ENCODE data around the gene NANS.
"Not testable (repeated sequence)": the region's sequence is repeated elsewhere in the genome, so short reads cannot be mapped to it uniquely, and the experiment has no call there.

The NANS gene

DNA sequence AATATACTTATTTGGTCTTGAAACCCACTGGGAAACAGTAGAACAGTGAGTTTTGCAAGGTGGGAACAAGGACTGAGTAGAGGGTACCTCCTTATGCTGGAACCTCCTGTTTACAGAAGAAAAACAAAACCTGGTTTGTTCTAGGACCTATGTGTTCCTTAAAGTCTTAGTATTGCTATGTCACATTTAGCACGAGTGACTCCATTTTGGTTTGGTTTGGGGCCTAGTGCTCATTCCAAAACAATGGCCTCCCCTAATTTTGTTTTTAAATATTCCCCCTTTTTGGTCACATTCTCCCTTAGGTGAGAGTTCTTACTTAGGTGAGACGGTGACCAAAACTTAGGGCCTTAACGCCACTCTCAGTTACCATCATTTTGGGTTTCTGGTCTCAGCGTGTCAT lies 6.2 kb upstream of the NANS start:
- Mint-ChIP-seq H3K9me3 (ENCODE audit: low read depth) (no peaks in the 10 kb centered on the region), H3K4me3 (no peak overlapping the region), H3K4me1 (ENCODE audit: low read depth) (peaks cover 38% of the 10 kb centered on the region), H3K27me3 (no peaks in the 10 kb centered on the region), H3K36me3 (peaks cover 15% of the 10 kb centered on the region), H3K27ac (no peak overlapping the region)

DNA sequence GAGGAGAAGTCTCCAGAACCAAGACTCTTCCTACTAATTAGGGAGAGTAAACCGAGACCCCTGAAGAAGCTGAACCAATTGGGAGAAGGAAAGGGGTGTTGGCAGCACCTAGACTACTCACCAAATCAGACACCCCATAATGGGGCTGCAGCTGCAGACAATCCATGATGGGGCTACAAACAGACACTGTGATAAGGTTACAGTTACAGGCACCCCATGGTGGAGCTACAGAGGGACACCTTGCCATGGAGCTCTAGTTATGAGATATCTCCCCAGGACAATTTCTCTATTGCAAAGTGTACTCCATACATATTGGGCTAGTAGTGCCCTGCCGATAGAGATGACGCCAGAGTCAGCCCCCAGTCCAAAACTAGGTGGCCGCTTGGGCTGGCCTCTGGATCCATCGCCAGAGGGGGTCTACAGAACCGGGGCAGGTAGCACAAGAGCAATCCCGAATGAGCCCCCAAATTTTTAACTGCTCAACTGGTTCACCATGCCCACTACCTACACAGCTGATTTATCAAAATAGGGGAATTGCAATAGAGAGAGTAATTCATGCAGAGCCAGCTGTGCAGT lies 2.1 kb upstream of the NANS start:
- H3K4me1 Mint-ChIP-seq (ENCODE audit: low read depth) = peaks cover 36% of the 10 kb centered on the region
- no peak overlapping the region for H3K4me3 Mint-ChIP-seq
- no peaks in the 10 kb centered on the region for H3K9me3 Mint-ChIP-seq (ENCODE audit: low read depth)
- H3K27ac Mint-ChIP-seq = peak overlapping the region; percentile 22
- H3K36me3 Mint-ChIP-seq = peaks cover 8% of the 10 kb centered on the region
- H3K27me3 Mint-ChIP-seq = no peaks in the 10 kb centered on the region

DNA sequence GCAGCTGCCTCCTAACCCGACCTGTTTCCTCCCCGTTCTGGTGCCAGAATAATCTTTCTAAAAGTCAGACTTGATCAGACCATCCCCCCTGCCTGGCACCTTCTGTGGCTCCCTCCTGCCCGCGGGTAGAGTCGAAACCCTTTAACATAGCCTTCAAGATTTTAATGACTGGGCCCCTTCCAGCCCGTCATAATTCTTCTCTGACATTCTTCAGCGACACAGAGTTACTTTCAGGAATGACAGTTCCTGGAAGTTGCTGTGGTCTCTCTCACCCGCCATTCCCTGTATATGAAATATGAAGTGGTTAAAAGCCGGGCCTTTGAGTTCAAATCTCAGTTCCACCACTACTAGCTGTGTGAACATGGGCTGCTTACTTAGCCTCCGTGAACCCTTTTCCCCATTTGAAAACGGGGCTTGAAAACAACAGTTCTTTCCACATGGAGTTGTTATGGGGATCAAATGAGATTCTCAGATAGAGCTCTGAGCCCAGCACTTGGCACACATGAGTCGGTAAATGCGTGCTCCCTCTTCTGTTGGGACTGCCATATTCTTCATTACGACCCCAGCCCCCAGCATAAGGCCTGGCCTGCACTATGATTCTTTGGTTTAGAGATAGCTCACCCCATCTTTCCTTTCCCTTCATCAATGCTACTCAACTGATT lies 737 bp downstream of the NANS start:
- peaks cover 6% of the 10 kb centered on the region for H3K36me3 Mint-ChIP-seq
- H3K4me3 Mint-ChIP-seq = peak overlapping the region; percentile 99

DNA sequence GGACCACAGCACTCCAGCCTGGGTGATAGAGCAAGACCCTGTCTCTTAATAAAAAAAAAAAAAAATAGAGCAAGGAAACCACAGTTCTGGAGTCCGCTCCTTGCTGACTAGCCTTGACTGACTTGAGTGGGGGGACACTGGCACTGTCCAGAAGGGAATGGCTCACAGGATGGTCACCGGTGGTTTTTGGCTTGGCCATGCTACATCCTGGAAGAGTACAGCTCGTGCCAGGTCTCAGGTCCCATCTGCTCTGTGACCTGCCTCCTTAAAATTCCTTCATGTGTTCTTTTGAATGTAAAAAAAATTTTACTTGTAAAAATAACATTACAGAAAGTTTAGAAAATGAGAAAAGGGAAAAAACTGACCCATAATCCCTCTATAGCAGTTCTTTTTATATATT lies 5.6 kb downstream of the NANS start:
- Mint-ChIP-seq H3K9me3 (ENCODE audit: low read depth) (no peaks in the 10 kb centered on the region), H3K4me3 (no peak overlapping the region), H3K27ac (no peak overlapping the region), H3K36me3 (peaks cover 5% of the 10 kb centered on the region), H3K27me3 (no peaks in the 10 kb centered on the region), H3K4me1 (ENCODE audit: low read depth) (peaks cover 30% of the 10 kb centered on the region)

More for the DNA sequence above, 737 bp downstream of the NANS start:
- peaks cover 30% of the 10 kb centered on the region for H3K4me1 Mint-ChIP-seq (ENCODE audit: low read depth)
- no peaks in the 10 kb centered on the region for H3K27me3 Mint-ChIP-seq
- peak overlapping the region; percentile 97 for H3K27ac Mint-ChIP-seq
- no peaks in the 10 kb centered on the region for H3K9me3 Mint-ChIP-seq (ENCODE audit: low read depth)

DNA sequence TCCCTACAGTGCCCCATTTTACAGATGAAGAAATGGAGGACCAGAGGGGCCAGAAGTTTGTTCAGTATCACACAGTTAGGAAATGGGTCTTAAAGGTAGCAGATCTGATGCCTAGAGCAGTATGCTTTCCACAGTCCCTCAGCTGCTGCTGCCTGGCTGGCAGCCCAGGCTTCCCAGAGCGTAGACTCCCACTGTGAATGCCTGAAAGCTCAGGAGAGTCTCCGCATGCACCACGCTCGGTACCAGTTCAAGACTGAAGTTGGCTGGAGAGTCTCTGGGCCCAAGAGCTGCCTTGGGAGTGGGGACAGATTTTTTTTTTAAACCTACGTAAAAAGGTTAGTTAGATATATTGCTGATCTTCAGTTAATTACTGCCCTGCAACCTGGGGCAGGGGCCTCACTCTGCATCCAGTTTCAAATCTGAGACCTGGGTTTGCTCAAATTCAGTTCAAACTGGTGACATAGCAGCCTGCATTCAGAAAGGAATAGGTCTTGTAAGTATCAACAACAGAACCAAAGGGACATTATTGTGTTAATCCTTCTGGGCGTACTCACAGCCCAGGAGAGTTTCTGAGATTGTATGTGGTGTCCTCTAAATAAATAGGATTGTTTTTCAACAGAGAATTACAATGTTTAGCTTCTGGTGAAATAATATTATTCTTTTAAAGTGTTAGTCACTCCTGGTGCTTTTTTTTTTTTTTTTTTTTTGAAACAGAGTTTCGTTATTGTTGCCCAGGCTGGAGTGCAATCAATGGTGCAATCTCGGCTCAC lies 8.3 kb downstream of the NANS start:
- Mint-ChIP-seq H3K36me3 (peaks cover 5% of the 10 kb centered on the region), H3K27me3 (no peaks in the 10 kb centered on the region), H3K4me1 (ENCODE audit: low read depth) (peaks cover 17% of the 10 kb centered on the region), H3K9me3 (ENCODE audit: low read depth) (no peaks in the 10 kb centered on the region), H3K27ac (no peak overlapping the region), H3K4me3 (no peak overlapping the region)

DNA sequence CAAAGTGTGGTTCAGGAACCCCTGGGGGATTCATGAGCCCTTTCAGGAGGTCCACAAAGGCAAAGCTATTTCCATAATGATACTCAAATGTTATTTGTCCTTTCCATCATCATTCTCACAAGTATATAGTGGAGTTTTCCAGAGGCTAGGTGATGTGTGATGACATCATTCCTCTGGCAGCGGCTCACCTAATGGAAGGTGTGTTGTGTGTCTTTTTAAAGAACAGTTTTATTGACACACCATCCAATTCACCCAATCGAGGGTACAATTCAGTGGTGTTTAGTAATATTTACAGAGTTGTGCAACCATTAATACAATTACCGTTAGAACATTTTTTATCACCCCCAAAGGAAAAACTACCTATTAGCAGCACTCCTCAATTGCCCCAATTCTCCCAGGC lies 9.7 kb downstream of the NANS start:
- H3K27ac Mint-ChIP-seq = no peak overlapping the region
- H3K4me1 Mint-ChIP-seq (ENCODE audit: low read depth) = peaks cover 16% of the 10 kb centered on the region
- no peaks in the 10 kb centered on the region for H3K9me3 Mint-ChIP-seq (ENCODE audit: low read depth)
- no peaks in the 10 kb centered on the region for H3K27me3 Mint-ChIP-seq
- H3K4me3 Mint-ChIP-seq = no peak overlapping the region
- H3K36me3 Mint-ChIP-seq = peaks cover 3% of the 10 kb centered on the region

DNA sequence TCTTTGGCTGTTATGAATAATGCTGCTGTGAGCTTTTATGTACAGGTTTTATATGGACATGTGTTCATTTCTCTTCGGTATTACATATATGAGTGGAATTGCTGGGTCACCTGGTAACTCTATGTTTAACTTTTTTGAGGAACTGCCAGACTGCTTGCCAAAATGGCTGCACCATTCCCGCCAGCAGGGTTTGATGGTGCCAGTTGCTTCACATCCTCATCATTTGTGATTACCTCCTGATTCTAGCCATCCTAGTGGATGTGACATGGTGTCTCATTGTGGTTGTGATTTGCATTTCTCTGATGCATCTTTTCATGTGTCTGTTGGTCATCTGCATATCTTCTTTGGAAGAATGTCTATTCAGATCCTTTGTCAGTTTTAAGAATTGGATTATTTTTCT lies 10.7 kb downstream of the NANS start:
- peaks cover 3% of the 10 kb centered on the region for H3K36me3 Mint-ChIP-seq
- no peaks in the 10 kb centered on the region for H3K9me3 Mint-ChIP-seq (ENCODE audit: low read depth)
- H3K27me3 Mint-ChIP-seq = no peaks in the 10 kb centered on the region
- H3K4me3 Mint-ChIP-seq = no peak overlapping the region
- peaks cover 16% of the 10 kb centered on the region for H3K4me1 Mint-ChIP-seq (ENCODE audit: low read depth)
- H3K27ac Mint-ChIP-seq = no peak overlapping the region

DNA sequence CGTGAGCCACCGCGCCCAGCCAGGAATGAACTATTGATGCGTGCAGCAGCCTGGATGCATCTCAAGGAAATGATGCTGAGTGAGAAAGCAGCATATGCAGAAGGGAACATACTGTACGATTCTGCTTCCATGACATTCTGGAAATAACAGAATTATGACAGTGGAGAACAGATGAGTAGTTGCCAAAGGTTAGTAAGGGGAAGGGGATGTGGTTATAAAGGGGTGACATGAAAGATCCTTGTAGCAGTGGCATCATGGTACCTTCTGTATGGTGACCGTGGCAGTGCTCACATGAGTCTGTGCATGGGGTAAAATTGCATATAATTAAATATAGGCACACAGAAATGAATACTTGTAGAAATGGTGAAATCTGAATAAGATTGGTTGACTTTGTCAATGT lies 13.0 kb downstream of the NANS start:
- no peak overlapping the region for H3K4me3 Mint-ChIP-seq
- H3K9me3 Mint-ChIP-seq (ENCODE audit: low read depth) = no peaks in the 10 kb centered on the region
- H3K36me3 Mint-ChIP-seq = peaks cover 3% of the 10 kb centered on the region
- no peaks in the 10 kb centered on the region for H3K27me3 Mint-ChIP-seq
- no peak overlapping the region for H3K27ac Mint-ChIP-seq
- peaks cover 17% of the 10 kb centered on the region for H3K4me1 Mint-ChIP-seq (ENCODE audit: low read depth)

DNA sequence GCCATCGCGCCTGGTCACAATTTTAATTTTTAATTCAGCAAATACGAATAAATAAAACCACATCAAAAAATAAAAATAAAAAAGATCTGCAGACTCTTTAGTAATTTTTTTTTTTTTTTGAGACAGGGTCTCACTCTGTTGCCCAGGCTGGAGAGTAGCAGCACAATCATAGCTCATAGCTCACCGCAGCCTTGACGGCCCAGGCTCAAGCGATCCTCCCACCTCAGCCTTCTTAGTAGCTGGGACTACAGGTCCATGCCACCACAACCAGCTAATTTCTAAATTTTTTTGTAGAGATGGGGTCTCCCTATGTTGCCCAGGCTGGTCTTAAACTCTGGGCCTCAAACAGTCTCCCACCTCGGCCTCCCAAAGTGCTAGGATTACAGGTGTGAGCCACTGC lies 14.2 kb downstream of the NANS start:
- Mint-ChIP-seq H3K27me3 (no peaks in the 10 kb centered on the region), H3K9me3 (ENCODE audit: low read depth) (no peaks in the 10 kb centered on the region), H3K4me1 (ENCODE audit: low read depth) (peaks cover 27% of the 10 kb centered on the region), H3K27ac (no peak overlapping the region), H3K4me3 (no peak overlapping the region), H3K36me3 (peaks cover 3% of the 10 kb centered on the region)

DNA sequence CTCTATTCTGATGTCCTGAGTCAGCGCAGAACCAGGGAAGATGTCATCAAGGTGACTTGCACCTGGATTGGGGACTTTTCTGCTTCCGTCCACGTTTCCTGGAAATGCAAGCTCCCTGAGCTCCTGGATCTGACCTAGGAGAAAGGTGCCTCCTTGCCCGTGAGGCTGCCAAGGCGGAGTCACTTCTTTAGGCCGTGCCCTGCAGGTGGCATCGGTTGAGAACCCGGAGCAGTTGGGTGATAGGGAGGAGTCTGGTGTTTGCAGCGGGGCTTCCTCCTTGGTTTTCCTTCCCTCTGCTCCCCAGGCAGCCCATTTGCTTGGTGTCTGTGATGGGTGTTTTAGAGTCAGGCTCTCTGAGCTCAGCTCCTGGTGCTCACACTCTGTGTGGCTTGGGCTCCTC lies 15.2 kb downstream of the NANS start:
- Mint-ChIP-seq H3K27me3 (no peaks in the 10 kb centered on the region), H3K27ac (no peak overlapping the region), H3K9me3 (ENCODE audit: low read depth) (no peaks in the 10 kb centered on the region), H3K36me3 (no peaks in the 10 kb centered on the region), H3K4me1 (ENCODE audit: low read depth) (peaks cover 38% of the 10 kb centered on the region), H3K4me3 (no peak overlapping the region)

DNA sequence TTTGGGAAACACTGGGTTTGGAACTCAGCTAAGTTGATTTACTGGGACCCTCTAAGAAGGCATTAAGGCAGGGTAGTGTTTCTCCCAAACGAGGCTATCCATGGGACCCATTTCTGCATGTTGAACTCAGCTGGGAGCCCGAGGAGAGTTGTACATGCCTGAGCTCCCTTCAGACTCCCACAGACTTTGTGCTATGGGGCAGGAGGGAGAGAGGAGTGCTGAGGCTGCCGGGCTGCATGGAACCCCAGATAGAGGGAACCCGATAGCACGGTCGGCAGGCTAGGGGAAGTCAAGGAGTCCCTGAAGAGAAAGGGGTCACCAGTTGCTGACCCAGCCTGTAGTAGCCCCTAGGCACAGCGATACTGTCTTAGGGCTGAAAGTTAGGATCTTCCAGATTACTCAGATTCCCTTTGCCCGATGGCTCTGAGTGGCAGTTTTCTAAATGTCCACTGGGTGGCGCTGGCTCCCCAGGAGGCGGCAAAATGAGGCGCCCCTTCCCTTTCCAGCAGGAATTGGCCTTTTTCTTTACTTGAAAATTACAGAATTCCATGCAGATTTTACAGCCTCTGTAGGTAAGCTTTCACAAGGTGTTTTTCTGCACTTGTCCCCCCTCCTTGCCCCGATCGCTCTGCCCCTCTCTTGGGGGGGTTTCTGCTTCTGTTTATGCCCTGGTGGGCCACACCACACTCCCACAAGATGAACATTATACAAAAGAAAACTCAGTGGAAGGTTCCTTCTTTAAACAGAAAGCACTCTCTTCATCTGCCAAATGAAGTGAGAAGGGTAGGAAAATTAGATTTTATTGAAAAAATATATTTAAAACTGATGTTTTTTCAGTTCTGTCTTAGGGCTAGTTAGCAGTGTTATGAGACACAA lies 17.8 kb downstream of the NANS start:
- peaks cover 43% of the 10 kb centered on the region for H3K4me1 Mint-ChIP-seq (ENCODE audit: low read depth)
- no peaks in the 10 kb centered on the region for H3K27me3 Mint-ChIP-seq
- H3K36me3 Mint-ChIP-seq = peaks cover 7% of the 10 kb centered on the region
- no peaks in the 10 kb centered on the region for H3K9me3 Mint-ChIP-seq (ENCODE audit: low read depth)
- peak overlapping the region; percentile 59 for H3K4me3 Mint-ChIP-seq
- H3K27ac Mint-ChIP-seq = peak overlapping the region; percentile 83

DNA sequence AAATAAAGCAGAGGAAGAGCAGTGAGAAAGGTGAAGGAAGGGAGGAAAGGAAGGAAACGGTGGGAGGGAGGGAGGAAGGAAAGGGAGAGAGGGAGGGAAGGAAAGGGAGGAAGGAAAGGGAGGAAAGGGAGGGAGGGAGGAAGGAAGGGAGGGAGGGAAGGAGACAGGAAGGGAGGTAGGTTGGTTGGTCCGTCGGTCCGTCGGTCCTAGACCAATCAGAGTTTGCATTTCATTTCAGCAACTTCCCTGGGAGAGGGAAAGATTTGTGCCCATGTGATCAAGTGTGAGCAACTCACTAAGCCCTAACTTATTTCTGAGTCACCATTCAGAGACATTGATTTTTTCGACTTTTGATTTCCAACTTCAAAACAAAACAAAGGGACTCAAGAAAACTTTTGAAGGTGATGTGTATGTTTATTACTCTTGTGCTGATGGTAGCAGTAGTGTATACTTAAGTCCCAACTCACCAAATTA lies 18.8 kb downstream of the NANS start:
- H3K9me3 Mint-ChIP-seq (ENCODE audit: low read depth) = no peaks in the 10 kb centered on the region
- H3K27me3 Mint-ChIP-seq = no peaks in the 10 kb centered on the region
- peaks cover 7% of the 10 kb centered on the region for H3K36me3 Mint-ChIP-seq
- peaks cover 41% of the 10 kb centered on the region for H3K4me1 Mint-ChIP-seq (ENCODE audit: low read depth)
- H3K27ac Mint-ChIP-seq = peak overlapping the region; percentile 83
- peak overlapping the region; percentile 67 for H3K4me3 Mint-ChIP-seq

DNA sequence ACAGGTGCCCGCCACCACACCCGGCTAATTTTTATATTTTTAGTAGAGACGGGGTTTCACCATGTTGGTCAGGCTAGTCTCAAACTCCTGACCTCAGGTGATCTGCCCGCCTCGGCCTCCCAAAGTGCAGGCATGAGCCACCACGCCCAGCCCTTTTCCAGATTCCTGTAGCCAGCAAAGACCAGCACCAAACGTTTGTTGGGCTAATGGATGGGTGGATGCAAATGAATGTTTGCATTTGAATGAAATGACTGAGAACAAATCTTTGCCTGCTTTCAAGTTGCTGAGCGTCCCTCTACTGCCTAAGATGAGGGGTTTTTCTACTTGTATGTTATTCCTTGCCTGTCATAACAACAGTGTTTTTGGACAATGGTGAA lies 20.0 kb downstream of the NANS start:
- H3K27me3 Mint-ChIP-seq; H3K36me3 Mint-ChIP-seq; H3K4me3 Mint-ChIP-seq; H3K9me3 Mint-ChIP-seq (ENCODE audit: low read depth): not testable (repeated sequence)
- H3K4me1 Mint-ChIP-seq (ENCODE audit: low read depth) = peaks cover 48% of the 10 kb centered on the region
- H3K27ac Mint-ChIP-seq = peak overlapping the region; percentile 83

DNA sequence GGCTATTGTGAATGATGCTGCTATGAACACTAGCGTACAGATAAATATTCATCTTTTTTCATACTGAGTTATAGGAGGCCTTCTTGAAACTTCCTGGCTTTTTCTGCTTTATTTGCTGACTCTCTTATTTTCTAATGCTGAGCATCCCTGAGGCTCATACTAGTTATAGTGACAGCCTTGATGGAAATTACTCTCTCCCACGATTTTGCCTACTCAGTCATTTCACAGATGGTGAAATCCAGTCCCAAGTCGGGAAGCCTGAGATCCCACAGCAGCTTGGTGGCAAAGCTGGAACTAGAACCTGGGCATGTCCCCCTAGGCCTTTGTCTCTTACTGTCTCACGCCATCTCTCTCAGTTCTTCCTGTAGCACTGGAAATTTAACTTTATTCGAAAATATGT lies 22.4 kb downstream of the NANS start:
- H3K27ac Mint-ChIP-seq = peak overlapping the region; percentile 66
- peaks cover 9% of the 10 kb centered on the region for H3K36me3 Mint-ChIP-seq
- H3K4me1 Mint-ChIP-seq (ENCODE audit: low read depth) = peaks cover 67% of the 10 kb centered on the region
- H3K27me3 Mint-ChIP-seq = no peaks in the 10 kb centered on the region
- H3K4me3 Mint-ChIP-seq = no peak overlapping the region
- H3K9me3 Mint-ChIP-seq (ENCODE audit: low read depth) = no peaks in the 10 kb centered on the region

DNA sequence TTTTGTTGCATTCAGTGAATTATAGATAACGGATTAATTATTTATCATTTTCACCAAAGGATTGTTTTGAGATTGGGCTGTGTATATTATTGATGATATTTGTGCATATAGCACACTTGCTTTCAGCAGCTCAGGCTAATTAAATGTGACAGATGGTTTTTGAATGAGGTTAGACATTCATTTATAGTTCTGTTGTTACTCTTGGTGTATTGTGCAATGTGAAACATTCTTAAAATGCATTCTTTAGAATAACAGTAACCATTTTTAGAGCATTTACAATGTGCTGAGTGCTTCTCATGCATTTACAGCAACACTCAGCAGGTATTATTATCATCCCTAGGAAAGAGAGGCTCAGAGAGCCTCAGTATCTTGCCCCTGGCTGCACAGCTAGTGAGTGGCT lies 23.8 kb downstream of the NANS start:
- peaks cover 9% of the 10 kb centered on the region for H3K36me3 Mint-ChIP-seq
- H3K27ac Mint-ChIP-seq = no peak overlapping the region

More for the DNA sequence above, 23.8 kb downstream of the NANS start:
- peaks cover 55% of the 10 kb centered on the region for H3K4me1 Mint-ChIP-seq (ENCODE audit: low read depth)
- no peaks in the 10 kb centered on the region for H3K9me3 Mint-ChIP-seq (ENCODE audit: low read depth)
- H3K4me3 Mint-ChIP-seq = no peak overlapping the region
- H3K27me3 Mint-ChIP-seq = no peaks in the 10 kb centered on the region
